GM18951 (cell line): Measurements from ENCODE around the gene ESR1.

Source experiments
- POLR2A ChIP-seq: IDR thresholded peaks from 4 replicates; pipeline ENCODE4 v1.6.1; 2011; ENCODE audit warnings: mild to moderate bottlenecking; ENCODE audit not compliant: insufficient read length, insufficient read depth; ENCODE audit errors: extremely low read depth
- in situ Hi-C: fragments of 300-500 bp; cut with MboI; formaldehyde crosslinking; loops from one replicate; pipeline ENCODE4 v1.12.0; 2022; ENCODE audit warnings: low sequenced_read_pairs, mixed read lengths, inconsistent platforms; ENCODE audit not compliant: unreplicated experiment

ESR1 gene

DNA sequence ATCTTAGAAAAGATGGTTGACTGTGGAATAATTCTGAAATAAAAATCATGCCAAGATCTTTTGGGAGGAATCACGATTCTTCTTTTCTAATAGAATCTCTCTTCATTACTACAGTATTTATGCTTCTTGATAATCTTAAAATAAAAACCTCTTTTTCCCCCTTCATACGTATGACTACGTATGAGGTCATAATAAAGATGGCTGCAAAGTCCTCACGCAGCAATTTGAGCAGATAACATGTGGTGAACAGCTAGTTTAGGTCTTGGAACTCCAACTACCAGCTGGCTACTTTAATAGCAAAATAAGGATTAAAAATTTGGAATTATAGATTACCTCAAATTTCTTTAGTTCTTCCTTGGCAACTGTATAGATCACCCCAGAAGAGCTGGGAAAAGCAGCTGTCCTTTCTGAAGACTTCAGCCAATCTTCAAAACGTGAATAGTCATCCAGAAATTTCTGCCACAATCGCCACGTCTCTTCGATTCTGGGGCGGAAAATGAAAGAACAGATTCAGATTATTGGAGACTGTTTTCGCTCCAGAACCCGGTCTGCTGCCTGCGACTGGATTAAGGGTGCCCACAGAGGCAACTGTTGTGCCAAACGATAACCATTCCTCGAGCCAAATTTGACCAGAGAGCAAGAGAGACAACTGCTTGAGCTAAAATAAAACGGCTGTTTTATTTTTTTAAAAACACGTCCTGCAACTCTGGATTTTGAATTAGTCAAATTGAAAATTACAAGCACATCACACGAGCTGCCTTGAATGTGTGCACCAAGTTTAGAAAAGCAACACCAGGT lies 347.3 kb downstream of the ESR1 start:
- in situ Hi-C loops, result no loop called here
- no peak for TF ChIP-seq POLR2A

GRCh38 chr6:152155792-152156191 lies 348.3 kb downstream of the ESR1 start:
- TF ChIP-seq POLR2A, result no peak
- in situ Hi-C loops, result no loop called here

- in situ Hi-C loops, result no loop called here
- no peak for TF ChIP-seq POLR2A
Observed at GRCh38 chr6:152160346-152160745, 352.9 kb downstream of the ESR1 start.

- no peak for TF ChIP-seq POLR2A
- in situ Hi-C loops, result no loop called here
Observed at GRCh38 chr6:152161501-152161900, 354.0 kb downstream of the ESR1 start.

- TF ChIP-seq POLR2A, result no peak
- in situ Hi-C loops, result no loop called here
Observed at GRCh38 chr6:152164957-152165356, 357.5 kb downstream of the ESR1 start.

- in situ Hi-C loops, result no loop called here
- no peak for TF ChIP-seq POLR2A
Observed at GRCh38 chr6:152166497-152166896, 359.0 kb downstream of the ESR1 start.

DNA sequence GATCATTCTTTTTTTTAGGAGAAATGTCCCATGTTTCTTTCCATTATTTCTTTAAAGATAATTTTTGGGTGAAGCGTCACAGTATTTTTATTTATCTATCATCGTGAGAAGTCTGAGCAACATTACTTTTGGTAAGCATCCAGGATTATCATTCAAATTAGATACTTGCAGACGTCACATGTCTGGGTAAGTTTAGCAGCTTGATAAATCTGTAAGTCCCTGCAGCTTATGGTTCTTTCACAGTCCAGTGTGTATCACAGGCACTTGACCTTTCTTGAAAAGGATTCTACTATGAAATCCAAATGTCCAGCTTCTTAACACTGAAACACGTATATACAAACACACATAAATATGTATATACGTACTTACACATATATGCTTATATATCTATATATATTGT lies 359.4 kb downstream of the ESR1 start:
- in situ Hi-C loops, result no loop called here
- no peak for TF ChIP-seq POLR2A

DNA sequence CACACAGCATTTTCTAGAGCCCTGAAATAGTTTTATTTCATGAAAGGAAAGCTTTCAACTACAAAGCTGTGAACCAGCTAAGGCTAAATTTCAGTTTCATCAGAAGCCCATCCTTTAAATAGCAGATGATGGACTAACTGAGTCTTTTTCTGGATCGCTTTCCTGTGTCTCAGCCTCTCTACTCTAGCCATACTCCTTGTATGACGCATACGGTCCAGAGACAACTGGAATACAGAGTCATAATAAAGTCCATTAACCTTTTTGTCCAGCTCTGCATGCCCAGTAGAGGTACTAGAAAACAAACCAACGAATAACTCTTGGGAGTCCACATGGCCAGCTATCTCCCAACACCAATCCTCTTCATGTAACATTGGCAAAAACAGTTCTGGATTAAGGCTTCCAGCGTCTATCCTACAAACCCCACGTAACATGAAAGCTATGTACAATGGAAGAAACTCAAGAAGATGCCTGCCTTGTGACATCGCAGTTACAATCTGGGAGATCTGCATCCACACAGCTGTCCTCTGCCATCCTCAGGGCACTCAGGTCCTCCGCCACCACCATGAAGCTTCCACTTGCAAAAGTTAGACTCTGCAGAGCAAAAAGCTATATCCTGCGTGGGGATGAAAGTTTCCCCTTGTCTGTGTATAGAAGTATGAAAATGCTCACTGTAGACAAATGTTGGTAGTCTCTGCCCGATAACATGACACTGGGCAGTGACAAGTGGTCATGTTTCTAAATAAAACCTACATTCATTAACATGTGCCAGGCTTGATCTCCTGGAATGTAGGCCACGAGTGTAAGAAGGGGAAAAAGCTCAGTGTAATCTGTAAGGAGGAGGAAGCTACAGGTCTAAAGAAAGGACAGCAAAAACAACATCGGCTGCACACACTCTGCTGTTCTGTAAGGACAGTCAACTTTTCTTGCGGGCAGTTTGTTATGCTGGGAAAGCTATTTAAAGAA lies 360.4 kb downstream of the ESR1 start:
- TF ChIP-seq POLR2A, result no peak
- in situ Hi-C loops, result no loop called here

DNA sequence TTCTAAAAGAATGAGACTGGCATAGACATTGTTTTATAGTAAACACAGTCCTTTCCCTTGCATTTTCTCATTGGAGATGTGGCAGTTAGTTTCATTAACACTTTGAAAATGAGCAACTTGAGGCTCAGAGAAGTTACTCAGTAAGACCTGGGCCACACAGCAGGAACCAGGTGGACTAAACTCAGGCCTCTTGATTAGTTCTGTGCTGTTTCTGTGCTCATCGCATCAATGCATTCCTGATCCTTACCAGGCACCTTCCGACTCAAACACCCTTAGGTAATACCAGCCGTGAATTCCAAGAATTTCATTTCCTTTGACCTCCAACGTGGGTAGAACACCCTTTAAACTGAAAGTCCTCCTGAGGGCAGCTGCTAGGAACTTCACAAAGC lies 362.8 kb downstream of the ESR1 start:
- TF ChIP-seq POLR2A, result no peak
- in situ Hi-C loops, result no loop called here

GRCh38 chr6:152170702-152171667 lies 363.5 kb downstream of the ESR1 start:
- TF ChIP-seq POLR2A, result no peak
- in situ Hi-C loops, result no loop called here

DNA sequence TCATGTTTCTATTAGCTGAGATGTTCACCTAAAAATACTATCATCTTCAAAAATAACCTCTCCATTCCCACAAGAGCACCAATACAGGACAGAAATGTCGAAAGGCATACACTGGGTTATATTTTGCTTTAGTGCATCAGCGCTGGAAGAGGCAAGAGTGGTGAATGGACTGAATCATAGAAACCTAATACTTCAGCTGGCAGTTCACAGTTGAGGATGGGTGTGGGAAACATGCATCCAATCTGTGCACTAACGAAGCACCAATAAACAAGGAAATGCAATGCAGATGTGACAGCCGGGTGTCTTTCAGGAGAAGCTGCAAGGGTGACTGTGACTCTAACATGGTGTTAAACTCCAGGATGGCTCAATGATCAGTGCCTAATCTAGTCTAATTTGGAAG lies 365.8 kb downstream of the ESR1 start:
- TF ChIP-seq POLR2A, result no peak
- in situ Hi-C loops, result no loop called here

GRCh38 chr6:152173957-152174356 lies 366.5 kb downstream of the ESR1 start:
- in situ Hi-C loops, result no loop called here
- TF ChIP-seq POLR2A, result no peak

GRCh38 chr6:152176268-152176667 lies 368.8 kb downstream of the ESR1 start:
- no peak for TF ChIP-seq POLR2A
- in situ Hi-C loops, result no loop called here
